Muscle layer of colon (tissue), 2 donors: ENCODE measurements around the gene DYSF.

Source experiments
- H3K27ac ChIP-seq: one replicate; pipeline ENCODE4 v1.7.0; 2013; ENCODE audit warnings: low read depth, mild to moderate bottlenecking, low read length, moderate library complexity
- H3K27me3 ChIP-seq, 2 donors: one replicate each; pipeline ENCODE4 v1.7.0; 2013; ENCODE audit warnings: low read length in 2 of 2, mild to moderate bottlenecking in 2 of 2; ENCODE audit not compliant: insufficient read depth in 2 of 2, control insufficient read depth in 1 of 2
- H3K36me3 ChIP-seq: one replicate; pipeline ENCODE4 v1.7.0; 2013; ENCODE audit warnings: mild to moderate bottlenecking, low read length; ENCODE audit not compliant: insufficient read depth
- H3K4me1 ChIP-seq: one replicate; pipeline ENCODE4 v1.7.0; 2013; ENCODE audit warnings: mild to moderate bottlenecking, low read length; ENCODE audit not compliant: insufficient read depth
- H3K4me3 ChIP-seq, 2 donors: one replicate each; pipeline ENCODE4 v1.7.0; 2013; ENCODE audit warnings: low read length in 2 of 2, low read depth in 1 of 2, mild to moderate bottlenecking in 1 of 2, moderate library complexity in 1 of 2
- H3K9ac ChIP-seq: one replicate; pipeline ENCODE4 v1.7.0; 2013; ENCODE audit warnings: low read length
- H3K9me3 ChIP-seq: one replicate; pipeline ENCODE4 v1.7.0; 2013; ENCODE audit warnings: mild to moderate bottlenecking, low read length
- donor health status: abdominal sarcoma.
- donor health status: Adenocarcinoma of cecum.

The DYSF gene

GRCh38 chr2:71506222-71507153 is 53.1 kb downstream of the DYSF start:
- H3K9me3 ChIP-seq, result no peaks in the 10 kb centered on the region
- no peaks in the 10 kb centered on the region for H3K36me3 ChIP-seq
- H3K4me3 ChIP-seq, result no peak overlapping the region
- no peak overlapping the region for H3K9ac ChIP-seq
- no peak overlapping the region for H3K27ac ChIP-seq
- peaks cover 7% of the 10 kb centered on the region for H3K4me1 ChIP-seq
- H3K27me3 ChIP-seq, result no peaks in the 10 kb centered on the region

- Histone ChIP-seq H3K4me3 (no peak overlapping the region), H3K27ac (no peak overlapping the region), H3K4me1 (peaks cover 7% of the 10 kb centered on the region)
These were observed 54.1 kb downstream of the DYSF start for GRCh38 chr2:71507476-71507875.

GRCh38 chr2:71510196-71510807 is 56.9 kb downstream of the DYSF start:
- Histone ChIP-seq H3K9me3 (no peaks in the 10 kb centered on the region), H3K27ac (no peak overlapping the region), H3K9ac (no peak overlapping the region), H3K4me3 (no peak overlapping the region), H3K4me1 (peaks cover 4% of the 10 kb centered on the region), H3K36me3 (no peaks in the 10 kb centered on the region), H3K27me3 (no peaks in the 10 kb centered on the region)

More at GRCh38 chr2:71507476-71507875, 54.1 kb downstream of the DYSF start:
- Histone ChIP-seq H3K9me3 (no peaks in the 10 kb centered on the region), H3K27me3 (no peaks in the 10 kb centered on the region), H3K36me3 (no peaks in the 10 kb centered on the region), H3K9ac (no peak overlapping the region)

- H3K4me1 ChIP-seq, result no peaks in the 10 kb centered on the region
- no peaks in the 10 kb centered on the region for H3K9me3 ChIP-seq
- no peak overlapping the region for H3K27ac ChIP-seq
- H3K36me3 ChIP-seq, result peaks cover 3% of the 10 kb centered on the region
- no peak overlapping the region for H3K4me3 ChIP-seq
- no peak overlapping the region for H3K9ac ChIP-seq
- no peaks in the 10 kb centered on the region for H3K27me3 ChIP-seq
These were observed 57.6 kb downstream of the DYSF start for GRCh38 chr2:71510938-71511337.

- no peak overlapping the region for H3K27ac ChIP-seq
- no peak overlapping the region for H3K4me3 ChIP-seq
- no peaks in the 10 kb centered on the region for H3K9me3 ChIP-seq
- H3K36me3 ChIP-seq, result peaks cover 11% of the 10 kb centered on the region
- H3K9ac ChIP-seq, result no peak overlapping the region
- H3K27me3 ChIP-seq, result no peaks in the 10 kb centered on the region
- no peaks in the 10 kb centered on the region for H3K4me1 ChIP-seq
These were observed 58.4 kb downstream of the DYSF start for GRCh38 chr2:71511776-71512175.

- Histone ChIP-seq H3K4me3 (no peak overlapping the region), H3K9ac (no peak overlapping the region), H3K27ac (no peak overlapping the region), H3K9me3 (no peaks in the 10 kb centered on the region), H3K36me3 (peaks cover 12% of the 10 kb centered on the region), H3K4me1 (no peaks in the 10 kb centered on the region), H3K27me3 (no peaks in the 10 kb centered on the region)
These were observed 59.0 kb downstream of the DYSF start for GRCh38 chr2:71512386-71512785.

- Histone ChIP-seq H3K27me3 (no peaks in the 10 kb centered on the region), H3K9me3 (no peaks in the 10 kb centered on the region), H3K4me3 (no peak overlapping the region), H3K4me1 (no peaks in the 10 kb centered on the region), H3K27ac (no peak overlapping the region), H3K9ac (no peak overlapping the region), H3K36me3 (peaks cover 12% of the 10 kb centered on the region)
These were observed 59.7 kb downstream of the DYSF start for GRCh38 chr2:71513096-71513495.

- Histone ChIP-seq H3K36me3 (peaks cover 12% of the 10 kb centered on the region), H3K27me3 (no peaks in the 10 kb centered on the region), H3K4me3 (no peak overlapping the region), H3K9ac (no peak overlapping the region), H3K4me1 (no peaks in the 10 kb centered on the region), H3K9me3 (no peaks in the 10 kb centered on the region), H3K27ac (no peak overlapping the region)
These were observed 60.4 kb downstream of the DYSF start for GRCh38 chr2:71513721-71514120.

- no peaks in the 10 kb centered on the region for H3K27me3 ChIP-seq
These were observed 63.0 kb downstream of the DYSF start for GRCh38 chr2:71516253-71516888.

GRCh38 chr2:71517851-71518250 is 64.5 kb downstream of the DYSF start:
- Histone ChIP-seq H3K9me3 (no peaks in the 10 kb centered on the region), H3K4me3 (no peak overlapping the region), H3K27me3 (no peaks in the 10 kb centered on the region), H3K27ac (no peak overlapping the region), H3K36me3 (peaks cover 16% of the 10 kb centered on the region), H3K4me1 (no peaks in the 10 kb centered on the region), H3K9ac (no peak overlapping the region)

More at GRCh38 chr2:71516253-71516888, 63.0 kb downstream of the DYSF start:
- H3K4me3 ChIP-seq, result no peak overlapping the region
- no peak overlapping the region for H3K27ac ChIP-seq
- peaks cover 13% of the 10 kb centered on the region for H3K36me3 ChIP-seq
- H3K9me3 ChIP-seq, result no peaks in the 10 kb centered on the region
- H3K9ac ChIP-seq, result no peak overlapping the region
- no peaks in the 10 kb centered on the region for H3K4me1 ChIP-seq

- Histone ChIP-seq H3K4me3 (no peak overlapping the region), H3K36me3 (peaks cover 16% of the 10 kb centered on the region), H3K27ac (no peak overlapping the region), H3K9ac (no peak overlapping the region), H3K27me3 (no peaks in the 10 kb centered on the region), H3K9me3 (no peaks in the 10 kb centered on the region), H3K4me1 (no peaks in the 10 kb centered on the region)
These were observed 68.1 kb downstream of the DYSF start for GRCh38 chr2:71521436-71521950.
